Urinary bladder (tissue), 4 donors: ENCODE results near the gene SPTAN1. TPM values are rescaled to one million over a fixed set of nuclear protein-coding genes. Genes with fewer than 3 reads are reported as not detected.

Experiments
- DNase-seq: peaks from one replicate; pipeline ENCODE4 v3.0.0-alpha.2; 2015; ENCODE audit errors: extremely low spot score
- H3K27ac ChIP-seq: one replicate; pipeline ENCODE4 v1.5.1; 2013; ENCODE audit warnings: low read depth, mild to moderate bottlenecking, moderate library complexity
- H3K36me3 ChIP-seq: one replicate; pipeline ENCODE4 v1.6.1; 2013; ENCODE audit warnings: mild to moderate bottlenecking, moderate library complexity; ENCODE audit not compliant: insufficient read depth
- H3K4me1 ChIP-seq: one replicate; pipeline ENCODE4 v1.6.1; 2013; ENCODE audit warnings: mild to moderate bottlenecking, moderate library complexity; ENCODE audit not compliant: insufficient read depth
- H3K4me3 ChIP-seq: one replicate; pipeline ENCODE4 v1.5.1; 2013; ENCODE audit warnings: low read depth, low read length
- WGBS: extraction: QIAGEN DNeasy Blood & Tissue Kit; methylation state at CpG from one replicate; pipeline ENCODE4 v1.1.7; 2013; 5-methylcytosine and 5-hydroxymethylcytosine counted together
- polyA plus RNA-seq: library from polyadenylated mRNA; stranded (reverse); fragments of 200-250 nt; gene quantifications from one replicate; pipeline ENCODE4 v1.2.3, GENCODE V29; 2013
- total RNA-seq: library from RNA; depleted of rRNA; stranded (reverse); fragments of >200 nt; gene quantifications from one replicate; pipeline ENCODE4 v1.2.3, GENCODE V29; 2014
- donor health status: healthy with polysubstance abuse.
- donor health status: healthy.

The SPTAN1 gene
- total and polyA plus RNA-seq, 2 donors = 148 to 308 TPM

DNA sequence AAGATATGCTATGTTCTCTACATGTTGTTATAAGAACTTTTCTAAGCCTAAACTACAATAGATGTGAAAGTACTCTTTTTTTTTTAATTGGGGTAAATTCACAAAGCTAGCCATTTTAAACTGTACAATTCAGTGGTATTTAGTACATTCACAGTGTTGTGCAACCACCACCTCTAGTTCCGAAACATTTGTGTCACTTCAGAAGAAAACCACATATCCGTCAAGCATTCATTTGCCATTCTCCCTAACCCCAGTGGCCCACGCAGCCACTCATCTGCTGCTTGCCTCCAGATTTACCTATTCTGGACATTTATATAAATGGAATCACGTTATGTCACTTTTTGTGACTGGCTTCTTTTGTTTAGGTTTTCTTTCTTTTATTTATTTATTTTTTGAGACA is 43.1 kb downstream of the SPTAN1 start:
- 82% methylated on average over 4 of the region's 4 CpGs for WGBS
- Histone ChIP-seq H3K4me3 (no peak overlapping the region), H3K36me3 (peaks cover 9% of the 10 kb centered on the region), H3K27ac (no peak overlapping the region), H3K4me1 (no peaks in the 10 kb centered on the region)
- DNase-seq = no peak

DNA sequence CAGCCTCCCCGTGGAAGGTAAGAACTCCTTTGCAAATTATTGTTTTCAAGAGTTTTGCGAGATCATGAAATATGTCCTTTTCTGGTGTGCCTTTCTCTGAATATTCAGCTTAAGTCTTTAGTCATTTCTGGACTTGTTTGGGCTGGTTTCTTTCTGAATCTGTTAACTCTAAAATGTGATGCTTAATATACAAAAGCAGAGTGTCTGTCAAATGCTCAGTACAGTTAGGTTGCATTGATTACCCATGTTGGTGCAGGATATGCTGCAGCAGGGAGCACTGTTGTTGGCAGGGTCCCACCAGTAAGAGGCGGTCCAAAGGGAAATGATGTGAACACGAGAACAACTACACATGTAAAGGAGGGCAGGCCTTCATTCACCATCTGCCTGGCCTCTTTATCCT is 47.7 kb downstream of the SPTAN1 start:
- H3K4me3 ChIP-seq = no peak overlapping the region
- H3K4me1 ChIP-seq = no peaks in the 10 kb centered on the region
- 74% methylated on average over 4 of the region's 4 CpGs for WGBS
- DNase-seq = no peak
- no peak overlapping the region for H3K27ac ChIP-seq
- H3K36me3 ChIP-seq = peaks cover 10% of the 10 kb centered on the region

- no peak overlapping the region for H3K27ac ChIP-seq
- no peak for DNase-seq
- H3K36me3 ChIP-seq = peaks cover 5% of the 10 kb centered on the region
- 80% methylated on average over 8 of the region's 8 CpGs for WGBS
- no peak overlapping the region for H3K4me3 ChIP-seq
- no peaks in the 10 kb centered on the region for H3K4me1 ChIP-seq
These were observed 51.3 kb downstream of the SPTAN1 start for GRCh38 chr9:128603697-128604096.

DNA sequence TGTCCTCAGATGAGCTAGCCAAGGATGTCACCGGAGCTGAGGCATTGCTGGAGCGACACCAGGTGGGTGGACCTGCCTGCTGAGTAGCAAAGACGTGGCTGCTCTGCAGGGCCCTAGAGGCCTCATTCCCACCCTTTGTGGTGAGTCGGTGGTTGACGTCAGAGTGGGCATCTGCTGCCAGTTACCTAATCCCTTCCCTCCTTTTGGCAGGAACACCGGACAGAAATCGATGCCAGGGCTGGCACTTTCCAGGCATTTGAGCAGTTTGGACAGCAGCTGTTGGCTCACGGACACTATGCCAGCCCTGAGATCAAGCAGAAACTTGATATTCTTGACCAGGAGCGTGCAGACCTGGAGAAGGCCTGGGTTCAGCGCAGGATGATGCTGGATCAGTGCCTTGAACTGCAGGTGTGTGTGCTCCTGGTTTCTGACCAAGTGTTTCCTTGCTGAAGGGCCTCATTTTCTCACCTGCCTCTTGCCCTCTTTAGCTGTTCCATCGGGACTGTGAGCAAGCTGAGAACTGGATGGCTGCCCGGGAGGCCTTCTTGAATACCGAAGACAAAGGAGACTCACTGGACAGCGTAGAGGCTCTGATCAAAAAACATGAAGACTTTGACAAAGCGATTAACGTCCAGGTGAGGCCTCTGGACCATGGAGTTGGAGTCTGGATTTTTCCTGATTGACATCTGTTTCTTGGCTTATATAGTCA is 55.4 kb downstream of the SPTAN1 start:
- DNase-seq = no peak

GRCh38 chr9:128610897-128611296 is 58.5 kb downstream of the SPTAN1 start:
- 96% methylated on average over 3 of the region's 3 CpGs for WGBS
- no peak overlapping the region for H3K27ac ChIP-seq
- no peaks in the 10 kb centered on the region for H3K4me1 ChIP-seq
- H3K36me3 ChIP-seq = peaks cover 18% of the 10 kb centered on the region
- DNase-seq = no peak
- no peak overlapping the region for H3K4me3 ChIP-seq

More for the DNA sequence above, 55.4 kb downstream of the SPTAN1 start:
- Histone ChIP-seq H3K4me3 (no peak overlapping the region), H3K36me3 (peaks cover 3% of the 10 kb centered on the region), H3K4me1 (no peaks in the 10 kb centered on the region), H3K27ac (no peak overlapping the region)
- WGBS = 72% methylated on average over 16 of the region's 16 CpGs

- H3K4me1 ChIP-seq = no peaks in the 10 kb centered on the region
- no peak overlapping the region for H3K27ac ChIP-seq
- 95% methylated on average over 12 of the region's 12 CpGs for WGBS
- H3K36me3 ChIP-seq = peaks cover 18% of the 10 kb centered on the region
- no peak for DNase-seq
- H3K4me3 ChIP-seq = no peak overlapping the region
These were observed 59.4 kb downstream of the SPTAN1 start for GRCh38 chr9:128611600-128612394.

- H3K4me1 ChIP-seq = no peaks in the 10 kb centered on the region
- DNase-seq = no peak
- WGBS = 97% methylated on average over 1 of the region's 1 CpG
- H3K4me3 ChIP-seq = no peak overlapping the region
- no peak overlapping the region for H3K27ac ChIP-seq
- peaks cover 24% of the 10 kb centered on the region for H3K36me3 ChIP-seq
These were observed 62.3 kb downstream of the SPTAN1 start for GRCh38 chr9:128614728-128615127.

GRCh38 chr9:128615571-128615970 is 63.2 kb downstream of the SPTAN1 start:
- H3K36me3 ChIP-seq = peaks cover 24% of the 10 kb centered on the region
- no peak overlapping the region for H3K27ac ChIP-seq
- no peak for DNase-seq
- H3K4me3 ChIP-seq = no peak overlapping the region
- 96% methylated on average over 12 of the region's 12 CpGs for WGBS
- no peaks in the 10 kb centered on the region for H3K4me1 ChIP-seq

DNA sequence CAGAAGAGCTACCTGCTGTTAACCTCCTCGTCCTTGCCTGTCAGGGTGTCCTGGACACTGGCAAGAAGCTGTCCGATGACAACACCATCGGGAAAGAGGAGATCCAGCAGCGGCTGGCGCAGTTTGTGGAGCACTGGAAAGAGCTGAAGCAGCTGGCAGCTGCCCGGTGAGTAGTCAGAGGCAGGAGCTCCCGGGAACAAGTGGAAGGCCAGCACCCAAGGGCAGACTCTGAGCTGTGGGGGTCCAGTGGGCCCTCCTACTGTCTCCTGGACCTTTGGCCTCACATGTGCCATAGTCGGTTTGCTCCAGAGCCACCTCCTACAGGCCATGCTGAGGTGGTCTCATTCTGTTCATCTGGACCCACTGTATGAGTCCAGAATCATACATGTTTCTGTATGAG is 65.6 kb downstream of the SPTAN1 start:
- H3K4me3 ChIP-seq = no peak overlapping the region
- no peaks in the 10 kb centered on the region for H3K4me1 ChIP-seq
- H3K36me3 ChIP-seq = peaks cover 20% of the 10 kb centered on the region
- no peak overlapping the region for H3K27ac ChIP-seq
- no peak for DNase-seq
- WGBS = 91% methylated on average over 8 of the region's 8 CpGs

GRCh38 chr9:128619127-128619526 is 66.7 kb downstream of the SPTAN1 start:
- peaks cover 15% of the 10 kb centered on the region for H3K36me3 ChIP-seq
- DNase-seq = no peak
- H3K4me3 ChIP-seq = no peak overlapping the region
- H3K4me1 ChIP-seq = no peaks in the 10 kb centered on the region
- H3K27ac ChIP-seq = no peak overlapping the region
- WGBS = 95% methylated on average over 6 of the region's 6 CpGs

DNA sequence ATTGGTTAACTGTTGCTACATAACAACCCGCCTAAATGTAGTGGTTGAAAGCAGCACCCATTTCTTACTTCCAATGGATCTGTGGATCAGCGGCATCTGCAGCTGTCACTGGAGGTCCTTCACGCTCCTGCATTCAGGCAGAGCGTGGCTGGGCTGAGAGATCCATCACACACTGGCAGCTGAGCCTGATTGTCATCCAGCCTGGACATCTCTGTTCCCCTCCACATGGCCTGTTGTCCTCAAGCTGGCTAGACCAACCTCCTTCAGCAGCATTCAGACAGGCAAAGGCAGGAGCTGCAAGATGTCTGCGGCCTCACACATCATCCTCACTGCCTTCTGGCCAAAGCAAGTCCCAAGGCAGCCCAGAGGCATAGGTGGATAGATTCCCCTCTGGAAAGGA is 67.4 kb downstream of the SPTAN1 start:
- DNase-seq = no peak
- 98% methylated on average over 5 of the region's 5 CpGs for WGBS
- Histone ChIP-seq H3K4me3 (no peak overlapping the region), H3K36me3 (peaks cover 16% of the 10 kb centered on the region), H3K27ac (no peak overlapping the region), H3K4me1 (no peaks in the 10 kb centered on the region)

GRCh38 chr9:128621730-128622455 is 69.5 kb downstream of the SPTAN1 start:
- Histone ChIP-seq H3K4me3 (no peak overlapping the region), H3K36me3 (peaks cover 17% of the 10 kb centered on the region), H3K27ac (no peak overlapping the region), H3K4me1 (no peaks in the 10 kb centered on the region)
- no peak for DNase-seq
- 67% methylated on average over 14 of the region's 14 CpGs for WGBS

DNA sequence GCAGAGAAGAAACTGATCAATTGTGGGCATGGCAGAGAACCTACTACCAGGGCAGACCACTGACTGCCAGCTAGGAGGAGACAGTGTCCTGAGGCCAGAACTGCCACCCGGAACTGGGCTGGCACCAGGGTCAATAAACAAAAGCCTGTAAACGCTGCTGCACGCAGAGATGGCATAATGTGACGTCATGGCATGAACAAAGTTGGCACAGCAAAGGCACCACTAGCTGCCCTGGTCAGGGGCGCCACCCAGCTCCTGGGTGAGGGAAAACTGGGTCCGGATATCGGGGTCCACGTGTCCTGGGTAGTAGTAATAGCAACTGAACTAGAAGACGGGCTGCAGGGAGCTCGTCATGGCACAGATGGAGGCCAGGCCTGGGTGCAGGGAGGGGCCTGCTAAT is 72.2 kb downstream of the SPTAN1 start:
- Histone ChIP-seq H3K27ac (no peak overlapping the region), H3K36me3 (peaks cover 15% of the 10 kb centered on the region), H3K4me1 (no peaks in the 10 kb centered on the region), H3K4me3 (no peak overlapping the region)
- WGBS = 87% methylated on average over 10 of the region's 10 CpGs
- no peak for DNase-seq
